ENCODE measurements around the gene RPL18.
"Not testable (repeated sequence)": the region's sequence is repeated elsewhere in the genome, so short reads cannot be mapped to it uniquely, and the experiment has no call there.

The RPL18 gene

GRCh38 chr19:48588670-48589401, 30.1 kb downstream of the RPL18 start:
- DNase-seq (ENCODE audit: low spot score): peak; percentile 90

GRCh38 chr19:48587387-48587786, 31.6 kb downstream of the RPL18 start:
- no peak for DNase-seq (ENCODE audit: low spot score)

DNA sequence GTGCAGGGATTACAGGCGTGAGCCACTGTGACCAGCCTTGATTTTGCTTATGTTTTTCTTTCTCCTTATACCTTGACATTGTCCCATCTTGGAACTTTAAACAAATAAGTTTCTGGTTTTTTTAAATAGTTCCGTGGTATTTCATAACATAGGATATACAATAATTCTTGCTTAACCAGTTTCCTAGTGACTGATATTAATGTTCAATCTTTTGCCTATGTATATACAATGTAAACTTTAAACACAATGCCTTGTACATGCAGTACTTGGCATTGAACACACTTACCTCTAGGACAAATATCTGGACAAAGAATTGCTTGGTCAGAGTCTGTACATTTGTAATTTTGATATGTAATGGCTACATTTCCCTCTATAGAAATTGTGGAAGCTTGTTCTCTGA, 36.8 kb downstream of the RPL18 start:
- no peak for DNase-seq (ENCODE audit: low spot score)

DNA sequence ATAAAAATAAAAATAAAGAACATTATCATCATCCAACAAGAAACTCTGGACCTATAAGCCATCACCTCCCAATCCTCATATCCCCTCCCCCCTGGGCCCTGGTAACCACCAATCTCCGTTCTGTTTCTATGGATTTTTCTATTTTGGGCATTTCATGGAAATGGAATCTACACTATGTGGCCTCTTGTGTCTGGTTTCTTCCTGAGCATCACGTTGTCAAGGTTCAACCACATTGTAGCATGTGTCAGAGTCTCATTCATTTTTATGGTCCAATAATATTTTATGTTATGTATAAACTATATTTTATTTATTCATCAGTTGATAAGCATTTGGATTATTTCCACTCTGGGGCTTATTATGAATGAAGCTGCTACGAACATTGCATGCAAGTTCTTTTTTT, 40.1 kb downstream of the RPL18 start:
- no peak for DNase-seq (ENCODE audit: low spot score)

GRCh38 chr19:48577908-48578307, 41.1 kb downstream of the RPL18 start:
- DNase-seq (ENCODE audit: low spot score): not testable (repeated sequence)

DNA sequence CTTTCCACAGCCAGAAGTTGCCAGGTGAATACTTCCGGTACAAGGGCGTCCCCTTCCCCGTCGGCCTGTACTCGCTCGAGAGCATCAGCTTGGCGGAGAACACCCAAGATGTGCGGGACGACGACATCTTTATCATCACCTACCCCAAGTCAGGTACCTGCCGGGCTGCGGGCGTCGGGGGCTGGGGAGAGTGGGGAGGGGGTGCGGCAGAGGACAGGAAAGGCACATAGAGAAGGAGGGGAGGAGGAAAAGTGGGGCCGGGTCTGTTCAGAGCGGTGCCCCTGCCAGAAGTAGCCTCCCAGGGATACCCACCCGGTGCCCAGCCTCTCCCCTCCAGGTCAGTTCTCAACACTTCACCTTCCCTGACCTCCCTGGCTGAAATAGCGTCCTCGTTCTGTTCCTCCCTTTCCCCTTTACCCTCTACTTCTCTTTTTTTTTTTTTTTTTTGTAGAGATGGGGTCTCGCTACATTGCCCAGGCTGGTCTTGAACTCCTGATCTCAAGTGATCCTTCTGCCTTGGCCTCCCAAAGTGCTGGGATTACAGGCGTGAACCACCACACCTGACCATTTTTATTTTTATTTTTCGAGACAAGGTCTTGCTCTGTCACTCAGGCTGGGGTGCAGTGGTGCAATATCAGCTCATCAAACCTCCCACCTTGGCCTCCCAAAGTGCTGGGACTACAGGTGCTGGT, 42.9 kb downstream of the RPL18 start:
- no peak for DNase-seq (ENCODE audit: low spot score)

- DNase-seq (ENCODE audit: low spot score): no peak
These were observed 45.8 kb downstream of the RPL18 start for GRCh38 chr19:48573163-48573505.

DNA sequence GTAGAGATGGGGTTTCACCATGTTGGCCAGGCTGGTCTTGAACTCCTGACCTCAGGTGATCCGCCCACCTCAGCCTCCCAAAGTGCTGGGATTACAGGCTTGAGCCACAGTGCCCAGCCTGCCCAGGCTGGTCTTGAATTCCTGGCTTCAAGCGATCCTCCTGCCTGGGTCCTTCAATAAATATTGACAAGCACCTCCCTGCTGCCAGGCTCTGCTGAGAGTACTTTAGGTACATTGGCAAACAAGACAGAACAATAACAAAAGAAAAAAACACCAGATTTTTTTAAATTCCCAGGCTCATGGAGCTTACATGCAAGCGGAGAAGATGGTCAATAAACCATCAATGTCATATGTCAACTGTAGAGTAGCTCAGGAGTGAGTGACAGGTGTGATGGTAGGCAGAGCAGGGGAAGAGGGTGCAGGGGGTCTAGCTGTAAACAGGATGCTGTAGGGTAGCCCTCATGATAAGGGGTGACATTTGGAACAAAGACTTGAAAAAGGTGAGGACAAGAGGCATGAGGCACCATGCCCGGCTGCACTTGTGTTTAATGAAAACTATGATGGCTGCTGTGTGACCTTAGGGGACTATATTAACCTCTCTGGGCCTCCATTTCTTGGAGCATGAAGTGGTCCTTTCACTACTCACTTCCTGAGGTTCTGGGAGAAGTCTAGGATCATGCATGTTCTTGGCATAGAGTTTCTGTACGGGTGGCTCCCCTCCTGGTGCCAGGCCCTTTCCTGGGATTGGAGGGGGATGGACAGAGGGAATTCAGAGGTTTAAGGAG, 47.4 kb downstream of the RPL18 start:
- no peak for DNase-seq (ENCODE audit: low spot score)

DNA sequence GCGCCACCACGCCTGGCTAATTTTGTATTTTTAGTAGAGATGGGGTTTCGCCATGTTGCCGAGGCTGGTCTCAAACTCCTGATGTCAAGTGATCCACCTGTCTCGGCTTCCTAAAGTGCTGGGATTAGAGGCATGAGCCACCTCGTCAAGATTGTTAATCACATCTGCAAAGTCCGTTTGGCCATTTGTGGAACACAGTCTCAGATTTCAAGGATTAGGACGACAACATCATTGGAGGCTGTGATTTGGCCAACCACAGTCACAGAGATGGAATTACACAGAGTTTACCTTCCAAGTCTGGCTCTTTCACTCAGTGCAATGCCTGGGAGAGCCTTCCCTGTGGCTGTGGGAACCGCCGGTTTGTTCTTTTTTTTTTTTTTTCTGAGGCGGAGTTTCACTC, 49.2 kb downstream of the RPL18 start:
- DNase-seq (ENCODE audit: low spot score): no peak

GRCh38 chr19:48568345-48568886, 50.6 kb downstream of the RPL18 start:
- DNase-seq (ENCODE audit: low spot score): no peak

All from left forelimb (tissue), 1 donor.